Measurements from ENCODE around the gene CCDC43.

- TF ChIP-seq, protein P1, sequence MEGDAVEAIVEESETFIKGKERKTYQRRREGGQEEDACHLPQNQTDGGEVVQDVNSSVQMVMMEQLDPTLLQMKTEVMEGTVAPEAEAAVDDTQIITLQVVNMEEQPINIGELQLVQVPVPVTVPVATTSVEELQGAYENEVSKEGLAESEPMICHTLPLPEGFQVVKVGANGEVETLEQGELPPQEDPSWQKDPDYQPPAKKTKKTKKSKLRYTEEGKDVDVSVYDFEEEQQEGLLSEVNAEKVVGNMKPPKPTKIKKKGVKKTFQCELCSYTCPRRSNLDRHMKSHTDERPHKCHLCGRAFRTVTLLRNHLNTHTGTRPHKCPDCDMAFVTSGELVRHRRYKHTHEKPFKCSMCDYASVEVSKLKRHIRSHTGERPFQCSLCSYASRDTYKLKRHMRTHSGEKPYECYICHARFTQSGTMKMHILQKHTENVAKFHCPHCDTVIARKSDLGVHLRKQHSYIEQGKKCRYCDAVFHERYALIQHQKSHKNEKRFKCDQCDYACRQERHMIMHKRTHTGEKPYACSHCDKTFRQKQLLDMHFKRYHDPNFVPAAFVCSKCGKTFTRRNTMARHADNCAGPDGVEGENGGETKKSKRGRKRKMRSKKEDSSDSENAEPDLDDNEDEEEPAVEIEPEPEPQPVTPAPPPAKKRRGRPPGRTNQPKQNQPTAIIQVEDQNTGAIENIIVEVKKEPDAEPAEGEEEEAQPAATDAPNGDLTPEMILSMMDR (conservative IDR thresholded peaks at IDR 0.05 in 1 of 2, IDR thresholded peaks at IDR 0.05 in 1 of 2; ENCODE audit: extremely low read depth in 1 of 2, insufficient read depth in 1 of 2, low read depth in 1 of 2, low read length in 2 of 2): no peak
- TF ChIP-seq EZH2 (IDR thresholded peaks at IDR 0.05; ENCODE audit: borderline replicate concordance, low read length): no peak
Observed at GRCh38 chr17:44722254-44722653, 32.7 kb upstream of the CCDC43 start.

Measured in mammary epithelial cell (primary cell).